ENCODE data around the gene NSA2.
A peak's percentile ranks its signal among the peaks of the same experiment; 100 is the strongest.
"Not testable (repeated sequence)": the region's sequence is repeated elsewhere in the genome, so short reads cannot be mapped to it uniquely, and the experiment has no call there.

Gene NSA2

DNA sequence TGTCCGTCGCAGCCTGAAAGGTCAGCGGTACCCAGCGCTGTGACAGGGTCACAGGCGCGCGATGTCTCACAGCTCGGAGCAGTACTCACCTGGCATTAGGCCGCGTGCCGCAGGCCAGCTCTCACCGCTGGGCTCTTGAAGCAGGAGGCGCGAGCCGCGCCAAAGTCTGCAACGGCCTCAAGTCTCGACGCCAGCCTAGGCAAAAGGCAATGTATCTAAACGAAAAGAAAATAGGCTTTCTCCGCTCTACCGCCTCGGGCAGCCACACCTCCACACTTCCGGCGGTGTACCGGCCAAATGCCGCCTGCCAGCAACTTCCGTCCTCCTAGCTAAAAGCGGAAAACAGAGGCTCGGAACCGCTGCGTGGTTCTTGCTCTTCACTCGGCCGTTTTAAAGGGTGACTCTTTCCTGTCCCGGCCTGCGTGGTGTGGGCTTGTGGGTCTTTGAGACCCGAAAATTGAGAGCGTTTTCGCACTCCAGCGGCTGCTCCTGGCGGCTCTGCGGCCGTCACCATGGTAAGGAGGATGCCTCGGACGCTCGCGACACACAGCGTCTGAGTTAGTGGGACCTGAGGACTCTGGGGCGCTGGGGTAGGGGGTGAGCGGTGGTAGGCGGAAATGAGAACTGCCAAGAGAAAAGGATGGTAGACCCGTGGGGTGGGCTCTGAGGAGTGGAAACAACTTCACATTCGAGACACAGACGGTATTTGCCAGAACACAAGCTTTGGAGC is at the start of gene NSA2, which contains the start of gene GFM2:
TSS of gene NSA2 (plus strand) at position 401 of the 730 bp plus-strand sequence. CDS start at position 513, 112 bp downstream.
TSS of gene GFM2 (minus strand) at position 269 of the 730 bp plus-strand sequence. CDS start 3,375 bp downstream, outside the sequence.
- DNase-seq: peak; percentile 90 to 91

DNA sequence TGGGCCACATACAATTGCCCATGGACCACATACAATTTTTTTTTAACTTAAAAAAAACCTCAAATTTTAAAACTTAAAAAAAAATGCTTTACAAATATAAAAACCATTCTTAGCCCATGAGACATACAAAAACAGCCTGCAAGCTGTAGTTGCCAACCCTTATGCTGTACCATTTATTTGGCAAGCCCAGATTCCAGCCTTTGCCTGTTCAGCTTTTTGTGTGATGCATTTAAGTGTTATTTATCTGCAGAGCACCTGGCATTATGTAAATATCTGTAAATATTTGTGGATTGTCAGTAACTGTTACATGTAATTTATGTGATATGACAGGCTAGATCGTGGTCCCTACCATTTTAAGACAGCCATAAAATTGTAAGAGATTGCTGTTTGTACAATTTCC is 49.5 kb upstream of the NSA2 start:
- no peak for DNase-seq

DNA sequence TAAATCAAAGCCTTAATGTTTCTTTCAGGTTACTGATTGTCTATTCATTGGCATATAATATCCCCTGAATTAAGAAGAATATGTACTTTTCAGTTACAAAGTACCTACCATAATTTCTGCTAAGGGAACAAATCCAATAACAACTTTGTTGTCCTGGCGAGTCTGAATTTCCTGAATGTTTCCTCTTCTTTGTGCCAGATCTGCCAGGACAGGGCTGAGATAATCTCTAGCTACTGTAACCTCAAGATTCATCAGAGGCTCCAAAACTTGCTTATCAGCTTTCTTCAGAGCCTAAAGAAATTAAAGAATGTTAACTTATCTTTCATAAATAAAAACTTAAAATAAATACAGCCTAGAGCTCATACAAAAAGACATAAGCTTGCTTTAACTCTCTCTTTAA is 44.8 kb upstream of the NSA2 start:
- DNase-seq: no peak

DNA sequence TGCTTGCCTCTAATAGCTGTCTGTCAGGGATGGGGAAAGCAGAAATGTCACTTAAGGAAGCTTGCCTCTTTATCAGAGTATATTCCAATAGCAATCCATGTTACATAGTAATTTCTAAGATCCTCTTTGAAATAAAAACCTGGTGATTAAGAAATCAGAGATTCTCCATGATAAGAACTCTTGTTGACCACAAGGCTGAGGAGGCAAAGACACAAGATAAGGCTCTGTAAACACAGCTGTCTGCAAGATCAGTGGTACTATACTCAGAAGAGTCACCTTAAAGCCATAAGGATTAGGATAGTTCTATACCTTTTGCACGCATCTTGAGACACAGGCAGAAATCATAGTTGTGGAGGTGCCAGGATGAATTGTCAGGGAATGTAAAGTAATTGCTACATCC is 41.7 kb upstream of the NSA2 start:
- no peak for DNase-seq

DNA sequence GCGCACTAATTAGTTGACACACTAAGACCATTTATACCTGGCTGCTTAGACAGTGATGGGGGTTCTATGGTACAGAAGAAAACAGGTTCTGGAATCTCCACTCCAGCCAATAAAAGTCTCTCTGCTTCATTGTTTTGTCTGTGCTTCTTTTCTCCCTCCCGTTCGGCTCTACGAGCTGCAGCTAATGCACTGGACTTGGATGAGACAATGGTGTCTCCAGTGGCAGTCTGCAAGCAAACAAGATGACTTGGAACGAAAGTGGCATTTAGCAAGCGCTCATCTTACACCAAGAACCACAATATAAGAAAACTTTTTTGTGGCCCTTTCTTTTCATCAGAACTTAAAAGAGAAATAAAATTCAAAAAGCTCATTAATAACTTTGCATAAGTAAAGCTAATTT is 30.3 kb upstream of the NSA2 start:
- DNase-seq: no peak

DNA sequence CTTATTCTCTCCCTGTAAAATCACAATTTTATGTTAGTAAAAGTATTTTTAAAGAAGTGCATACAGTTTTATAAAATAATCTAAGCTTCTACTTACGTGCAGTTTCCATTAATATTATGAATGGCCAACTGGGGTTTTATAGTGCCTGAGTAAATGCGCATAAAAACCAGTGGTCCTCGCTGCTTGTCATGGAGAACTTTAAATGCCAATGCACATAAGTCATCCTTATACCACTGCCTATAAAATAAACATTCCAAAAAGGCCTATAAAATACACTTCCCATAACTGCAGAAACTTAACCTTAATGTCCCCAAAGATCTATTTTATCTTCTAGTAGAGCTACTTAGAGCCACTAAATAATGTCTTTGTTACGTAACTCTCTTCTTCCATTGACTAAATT is 28.6 kb upstream of the NSA2 start:
- DNase-seq: no peak

DNA sequence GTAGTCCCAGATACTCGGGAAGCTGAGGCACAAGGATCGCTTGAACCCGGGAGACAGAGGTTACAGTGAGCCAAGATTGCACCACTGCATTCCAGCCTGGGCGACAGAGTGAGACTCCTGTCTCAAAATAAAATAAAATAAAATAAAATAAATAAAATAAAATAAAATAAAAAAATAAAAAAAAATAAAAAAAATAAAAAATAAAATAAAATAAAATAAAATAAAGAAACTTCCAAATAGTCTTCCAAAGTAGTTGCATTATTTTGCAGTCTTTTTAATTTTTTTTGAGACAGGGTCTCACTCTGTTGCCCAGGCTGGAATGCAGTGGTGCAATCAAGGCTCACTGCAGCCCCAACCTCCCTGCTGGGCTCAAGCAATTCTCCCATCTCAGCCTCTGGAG is 18.3 kb upstream of the NSA2 start:
- DNase-seq: not testable (repeated sequence)

DNA sequence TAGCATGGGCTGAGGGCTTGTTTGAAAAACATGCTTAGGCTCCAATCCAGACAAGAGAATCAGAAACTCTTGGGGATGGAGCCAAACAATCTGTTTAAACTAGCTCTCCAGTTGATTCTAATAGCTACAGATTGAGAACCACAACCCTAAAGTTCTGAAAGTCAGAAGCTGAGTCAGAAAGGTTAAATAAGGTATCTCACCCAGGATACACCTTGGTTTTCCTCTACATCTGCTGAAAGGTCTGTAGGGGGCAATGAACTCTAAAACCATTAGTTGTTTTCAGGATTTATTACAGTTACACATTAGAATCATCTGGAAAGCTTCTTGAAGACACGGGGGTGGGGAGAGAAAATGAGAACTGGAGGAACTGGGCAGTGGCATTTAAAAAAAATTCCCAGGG is 5.8 kb upstream of the NSA2 start:
- no peak for DNase-seq

DNA sequence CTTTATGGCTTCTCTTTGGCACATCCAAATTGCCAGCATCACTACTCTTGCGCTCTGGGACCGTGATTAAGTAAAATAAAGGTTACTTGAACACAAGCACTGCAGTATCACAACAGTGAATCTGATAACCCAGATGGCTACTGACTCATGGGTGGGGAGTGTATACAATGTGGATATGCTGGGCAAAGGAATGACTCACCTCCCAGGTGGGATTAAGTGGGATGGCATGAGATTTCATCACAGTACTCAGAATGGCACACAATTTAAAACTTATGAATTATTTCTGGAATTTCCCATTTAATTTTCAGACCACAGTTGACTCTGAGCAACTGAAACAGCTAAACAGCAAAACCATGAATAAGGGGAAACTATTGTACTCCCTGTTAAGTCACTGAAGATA is 4.5 kb upstream of the NSA2 start:
- no peak for DNase-seq

DNA sequence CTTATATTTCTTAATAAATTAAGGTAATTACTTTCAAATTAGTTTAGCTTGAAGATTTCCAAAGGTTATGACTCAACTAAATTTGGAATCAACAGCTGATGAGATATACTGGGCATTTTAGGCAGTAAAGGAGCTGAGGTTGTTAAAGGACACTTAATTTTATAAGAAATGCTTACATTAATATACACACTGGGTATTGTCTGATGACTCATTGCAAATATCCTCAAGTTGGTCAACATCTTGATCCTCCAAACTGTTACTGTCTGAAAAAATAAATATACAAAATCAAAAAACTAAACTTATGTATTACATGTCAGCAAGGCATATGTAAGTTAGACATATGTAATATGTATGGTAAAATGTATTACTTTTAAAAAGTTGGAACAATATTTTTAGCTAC is 3.5 kb upstream of the NSA2 start:
- no peak for DNase-seq

DNA sequence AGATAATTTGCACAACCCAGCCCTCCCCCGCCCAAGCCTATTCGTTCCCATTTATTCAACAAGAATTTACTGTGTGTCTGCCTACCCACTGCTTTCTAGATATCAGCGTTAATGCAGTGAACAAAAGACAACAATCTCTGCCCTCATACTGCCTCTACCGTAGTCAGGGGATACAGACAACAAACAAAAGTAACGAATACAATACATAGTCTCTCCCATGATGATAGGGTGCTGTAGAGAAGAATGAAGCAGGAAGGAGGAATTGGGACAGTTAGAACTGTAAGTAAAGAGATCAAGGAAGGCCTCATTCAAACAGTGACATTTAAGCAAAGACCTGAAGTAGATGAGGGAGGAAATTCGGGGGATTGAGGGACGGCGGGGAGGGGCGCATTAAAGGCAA is 1.8 kb upstream of the NSA2 start:
- no peak for DNase-seq

DNA sequence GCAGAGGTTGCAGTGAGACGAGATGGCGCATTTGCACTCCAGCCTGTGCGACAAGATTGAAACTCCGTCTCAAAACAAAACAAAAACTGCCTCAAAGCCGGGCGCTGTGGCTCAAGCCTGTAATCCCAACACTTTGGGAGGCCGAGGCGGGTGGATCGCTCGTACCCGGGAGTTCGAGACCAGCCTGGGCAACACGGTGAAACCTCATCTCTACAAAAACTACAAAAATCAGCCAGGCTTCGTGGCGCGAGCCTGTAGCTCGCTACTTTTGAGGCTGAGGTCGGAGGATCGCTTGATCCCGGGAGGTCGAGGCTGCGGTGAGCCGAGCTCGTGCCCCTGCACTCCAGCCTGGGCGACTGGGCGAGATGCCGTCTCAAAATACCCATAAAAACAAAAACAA is 1.1 kb upstream of the NSA2 start:
- DNase-seq: no peak

DNA sequence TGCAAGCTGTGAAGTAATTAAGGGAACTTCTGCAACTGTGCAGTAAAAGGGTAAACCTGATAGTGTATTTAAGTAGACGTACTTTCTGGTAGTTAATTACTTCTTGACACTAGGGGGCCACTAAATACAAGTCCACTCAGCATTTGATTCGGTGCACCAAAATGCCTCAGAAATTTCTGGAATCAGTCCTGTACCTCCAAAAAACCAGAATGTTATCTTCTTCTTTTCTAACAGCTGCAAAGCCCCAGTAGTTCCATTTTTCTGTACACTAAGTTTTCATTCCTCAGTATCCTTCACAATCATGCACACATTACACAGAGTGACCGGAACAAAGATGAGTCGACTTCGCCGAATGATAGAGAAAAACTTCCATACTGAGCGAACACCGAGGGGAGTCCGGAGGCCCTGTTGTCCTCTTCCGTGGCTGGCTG is 616 bp upstream of the NSA2 start:
- DNase-seq: no peak

DNA sequence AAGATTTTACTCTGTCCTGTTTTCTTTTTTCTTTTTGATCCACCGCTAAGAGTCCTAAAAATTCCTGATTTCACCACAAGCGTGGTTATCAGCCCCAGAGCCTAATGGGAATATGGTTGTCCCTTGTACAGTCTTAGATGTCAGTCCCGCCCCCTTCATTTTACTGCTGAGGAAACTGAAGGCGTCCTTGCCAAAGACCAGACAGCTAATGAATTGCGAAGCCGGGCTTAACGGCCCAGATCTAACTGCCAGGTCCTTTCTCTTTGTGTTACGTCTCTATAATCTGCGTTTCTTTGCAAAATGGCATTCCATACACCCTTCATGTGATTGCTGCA is 497 bp downstream of the NSA2 start:
- peak in 1 of 2 experiments; percentile 6 for DNase-seq

DNA sequence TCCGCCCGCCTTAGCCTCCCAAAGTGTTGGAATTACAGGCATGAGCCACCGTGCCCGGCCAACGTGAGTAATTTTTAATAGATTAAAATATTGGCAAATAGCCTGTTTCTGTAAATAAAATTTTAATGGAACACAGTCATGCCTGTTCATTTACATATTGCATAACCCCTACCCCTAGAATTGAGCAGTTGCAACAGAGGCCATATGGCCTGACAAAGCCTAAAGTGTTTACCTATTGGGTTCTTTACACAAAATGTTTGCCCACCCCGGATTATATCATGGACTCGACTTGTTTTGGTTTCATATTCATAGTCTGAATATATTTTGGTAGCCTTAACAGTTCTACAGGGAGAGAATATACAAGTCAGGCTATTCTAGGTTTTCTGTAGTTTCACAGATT is 5.3 kb downstream of the NSA2 start:
- DNase-seq: no peak

DNA sequence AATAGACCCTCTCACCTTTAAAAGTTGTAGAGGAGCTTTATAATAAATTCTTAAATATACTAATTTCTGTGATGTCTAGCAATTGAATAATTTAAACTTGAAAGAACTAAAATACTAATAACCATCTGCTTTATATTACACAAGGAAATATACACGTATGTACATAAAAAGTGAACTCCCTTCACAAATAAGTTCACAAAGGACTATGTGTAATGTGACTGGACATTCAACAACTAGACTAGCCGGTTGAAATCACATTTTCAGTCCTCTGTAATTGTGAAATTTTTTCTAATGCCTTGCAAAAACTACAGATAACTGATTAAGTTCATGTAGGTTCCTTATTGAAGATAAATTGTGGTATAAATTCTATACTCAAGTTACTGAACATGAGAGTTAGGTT is 11.6 kb downstream of the NSA2 start:
- DNase-seq: no peak

DNA sequence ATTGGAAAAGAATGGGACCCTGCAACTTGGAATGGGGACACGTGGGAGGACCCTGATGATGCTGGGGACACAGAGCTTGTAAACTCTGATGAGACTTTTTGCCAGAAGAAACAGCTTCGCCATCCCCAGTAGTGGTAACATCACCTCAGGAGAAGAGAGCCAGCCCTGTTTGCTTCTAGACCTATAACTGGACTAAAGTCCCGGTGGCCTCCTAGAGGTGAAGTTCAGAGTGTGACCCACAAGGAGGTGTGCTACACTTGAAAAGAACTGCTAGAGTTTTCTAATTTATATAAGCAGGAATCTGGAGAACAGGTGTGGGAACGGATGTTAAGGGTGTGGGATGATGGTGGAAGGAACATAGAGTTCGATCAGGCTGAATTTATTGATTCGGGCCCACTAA is 19.8 kb downstream of the NSA2 start:
- no peak for DNase-seq

DNA sequence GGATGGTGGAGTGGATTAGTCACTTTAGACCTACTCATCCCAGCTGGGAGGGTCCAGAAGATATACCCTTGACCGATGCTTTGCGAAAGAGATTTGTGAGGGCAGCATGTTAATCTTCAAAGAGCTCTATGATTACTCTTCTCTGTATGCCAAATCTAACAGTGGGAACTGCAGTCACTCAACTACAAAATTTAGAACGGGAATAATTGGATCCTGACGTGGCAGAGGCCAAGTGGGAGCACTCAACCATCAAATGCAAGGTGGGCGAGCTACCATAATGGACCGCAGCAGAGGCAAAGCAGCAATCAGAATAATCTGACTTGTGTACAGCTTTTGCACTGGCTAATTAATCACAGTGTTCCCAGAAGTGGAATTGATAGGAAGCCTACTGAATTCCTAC is 20.4 kb downstream of the NSA2 start:
- no peak for DNase-seq

DNA sequence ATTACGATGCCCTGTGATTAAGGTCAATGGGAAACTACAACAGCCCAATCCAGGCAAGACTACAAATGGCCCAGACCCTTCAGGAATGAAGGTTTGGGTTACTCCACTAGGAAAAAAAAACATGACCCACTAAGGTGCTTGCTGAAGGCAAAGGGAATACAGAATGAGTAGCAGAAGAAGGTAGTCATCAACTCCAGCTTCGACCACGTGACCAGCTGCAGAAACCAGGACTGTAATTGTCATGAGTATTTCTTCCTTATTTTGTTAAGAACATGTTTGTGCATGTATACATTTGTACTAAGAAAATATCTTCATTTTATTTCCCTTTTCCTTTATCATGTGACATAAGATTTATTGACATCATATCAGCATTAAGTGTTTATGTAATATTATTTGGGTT is 24.6 kb downstream of the NSA2 start:
- not testable (repeated sequence) for DNase-seq

DNA sequence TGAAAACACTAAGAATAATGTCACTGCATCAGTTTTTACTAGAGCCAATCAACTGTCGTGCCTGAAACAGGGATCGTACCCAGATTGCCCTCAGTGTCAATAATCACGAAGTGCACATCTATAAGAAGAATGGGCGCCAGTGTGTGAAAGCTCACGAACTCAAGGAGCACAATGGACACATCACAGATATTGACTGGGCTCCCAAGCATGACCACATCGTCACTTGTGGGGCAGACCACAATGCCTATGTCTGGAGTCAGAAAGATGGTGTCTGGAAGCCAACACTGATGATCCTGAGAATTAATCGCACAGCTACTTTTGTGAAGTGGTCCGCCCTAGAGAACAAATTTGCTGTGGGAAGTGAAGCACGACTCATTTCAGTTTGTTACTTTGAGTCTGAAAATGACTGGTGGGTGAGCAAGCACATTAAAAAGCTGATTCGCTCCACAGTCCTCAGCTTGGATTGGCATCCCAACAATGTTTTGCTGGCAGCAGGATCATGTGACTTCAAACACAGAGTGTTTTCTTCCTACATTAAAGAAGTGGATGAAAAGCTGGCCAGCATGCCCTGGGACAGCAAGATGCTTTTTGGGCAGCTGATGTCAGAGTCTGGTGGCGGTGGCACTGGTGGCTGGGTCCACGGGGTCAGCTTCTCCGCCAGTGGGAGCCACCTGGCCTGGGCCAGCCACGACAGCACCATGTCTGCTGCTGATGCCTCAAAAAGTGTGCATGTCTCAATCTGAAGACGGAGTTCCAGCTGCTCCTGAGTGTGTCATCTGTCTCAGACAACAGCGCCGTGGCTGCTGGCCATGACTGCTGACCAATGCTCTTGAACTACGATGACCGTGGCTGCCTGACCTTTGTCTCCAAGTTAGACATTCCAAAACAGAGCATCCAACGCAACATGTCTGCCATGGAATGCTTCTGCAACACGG is 32.2 kb downstream of the NSA2 start:
- no peak for DNase-seq

DNA sequence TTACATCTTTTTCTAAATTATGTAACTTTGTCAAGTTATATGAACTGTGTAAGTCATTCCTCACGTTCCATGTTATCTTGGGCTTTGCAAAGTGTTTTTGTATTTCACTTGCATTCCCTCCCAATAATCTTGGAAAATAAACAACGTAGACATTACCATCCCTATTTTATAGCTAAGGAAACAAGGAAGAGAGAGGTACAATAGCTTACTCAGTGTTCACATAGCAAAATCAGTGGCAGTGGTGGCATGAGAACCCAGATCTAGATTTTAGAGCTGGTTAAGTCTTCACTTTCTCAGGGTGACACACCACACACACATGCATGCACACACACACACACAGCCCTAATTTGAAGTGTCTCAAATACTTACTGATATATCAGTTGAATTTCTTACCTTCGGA is 34.1 kb downstream of the NSA2 start:
- no peak for DNase-seq

DNA sequence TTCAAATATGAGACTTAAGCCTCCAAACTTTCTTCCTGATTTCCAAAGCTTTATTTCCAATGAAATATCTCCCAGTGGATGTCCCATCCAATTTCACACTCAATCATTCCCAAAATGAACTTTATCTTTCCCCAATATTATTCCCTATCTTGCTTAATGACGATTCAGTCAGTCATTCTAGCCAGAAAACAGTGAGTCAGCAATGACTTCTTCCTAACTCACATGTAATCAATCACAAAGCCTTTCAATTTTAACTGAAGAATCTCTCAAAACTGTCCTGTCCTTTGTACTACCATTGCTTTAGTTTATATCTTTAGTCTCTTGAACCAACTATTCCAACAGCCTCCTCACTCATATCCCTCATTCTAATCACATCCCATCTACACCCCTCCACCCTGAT is 34.9 kb downstream of the NSA2 start:
- no peak for DNase-seq

DNA sequence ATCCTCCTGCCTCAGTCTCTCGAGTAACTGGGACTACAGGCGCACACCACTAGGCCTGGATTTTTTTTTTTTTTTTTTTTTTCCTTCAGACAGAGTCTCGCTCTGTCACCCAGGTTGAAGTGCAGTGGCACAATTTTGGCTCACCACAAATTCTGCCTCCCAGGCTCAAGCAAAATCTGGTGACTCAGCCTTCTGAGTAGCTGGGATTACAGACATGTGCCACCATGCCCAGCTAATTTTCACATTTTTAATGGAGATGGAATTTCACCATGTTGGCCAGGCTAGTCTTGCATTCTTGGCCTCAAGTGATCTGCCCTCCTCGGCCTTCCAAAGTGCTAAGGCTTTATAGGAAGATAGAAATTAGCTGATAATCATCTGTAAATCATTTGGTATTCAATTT is 43.9 kb downstream of the NSA2 start:
- DNase-seq: no peak

DNA sequence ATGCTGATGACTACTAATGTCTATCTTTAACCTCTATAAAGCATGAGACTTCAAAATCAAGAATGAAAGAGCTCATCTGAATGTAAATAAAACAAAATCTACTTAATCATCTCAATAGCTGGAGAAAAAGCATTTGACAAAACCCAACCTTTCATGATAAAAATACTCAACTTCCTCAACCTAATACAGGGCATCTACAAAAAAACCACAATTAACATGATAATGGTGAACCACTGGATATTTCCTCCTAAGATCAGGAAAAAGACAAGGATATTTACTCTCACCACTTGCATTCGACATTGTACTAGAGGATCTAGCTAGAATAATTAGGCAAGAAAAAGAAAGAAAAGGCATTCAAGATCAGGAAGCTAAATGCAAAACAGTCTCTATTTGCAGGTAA is 49.8 kb downstream of the NSA2 start:
- no peak for DNase-seq
